GM18502 (cell line): ENCODE data around the gene SLC25A24.

Experiments
- ATAC-seq: cut with Tn5 transposase; IDR thresholded peaks from one replicate; pipeline ENCODE4 v1.9.1; 2021; ENCODE audit warnings: mild to moderate bottlenecking; ENCODE audit not compliant: unreplicated experiment, poor library complexity

SLC25A24 gene

GRCh38 chr1:108109295-108109973 lies 90.7 kb downstream of the SLC25A24 start:
- ATAC-seq, result no peak

GRCh38 chr1:108108119-108108518 lies 92.0 kb downstream of the SLC25A24 start:
- no peak for ATAC-seq

DNA sequence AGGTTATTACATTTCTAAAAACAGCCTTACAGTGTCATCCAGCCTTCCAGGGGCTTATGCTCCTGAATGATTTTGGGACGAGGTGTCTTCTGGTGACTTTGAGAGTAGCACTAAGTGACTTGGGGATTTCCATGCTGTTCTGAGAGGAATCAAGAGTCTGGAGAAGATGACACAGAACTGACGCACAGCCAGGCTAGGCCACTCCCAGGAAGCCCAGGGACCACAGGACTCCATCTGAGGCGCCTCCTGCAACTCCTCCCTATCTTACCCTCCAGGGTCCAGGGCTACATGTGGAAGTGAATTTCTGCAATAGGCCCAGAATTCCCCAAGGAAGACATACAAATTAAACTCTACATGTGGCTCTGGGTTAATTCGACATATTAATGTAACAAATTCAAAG lies 92.5 kb downstream of the SLC25A24 start:
- peak; percentile 57 for ATAC-seq

DNA sequence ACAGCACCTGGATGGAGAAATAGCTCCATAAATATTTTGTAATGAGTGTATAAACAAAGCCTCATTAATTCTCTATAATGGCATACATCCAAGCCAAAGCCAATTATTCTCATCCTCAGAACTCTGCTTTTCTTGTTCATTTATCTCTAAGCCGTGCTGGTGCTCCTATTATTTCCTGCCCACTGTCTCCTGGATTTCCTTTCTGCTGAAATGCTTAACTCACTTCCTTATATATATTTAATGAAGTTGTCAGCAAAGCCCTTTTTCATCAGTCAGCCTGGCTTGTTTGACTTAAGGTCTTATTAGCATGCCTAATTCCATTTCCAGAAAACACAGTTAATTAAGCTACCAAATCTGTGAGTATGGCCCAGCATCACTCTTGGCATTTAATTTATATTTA lies 93.4 kb downstream of the SLC25A24 start:
- ATAC-seq, result no peak

GRCh38 chr1:108100148-108100547 lies 100.0 kb downstream of the SLC25A24 start:
- no peak for ATAC-seq

- ATAC-seq, result no peak
Observed at GRCh38 chr1:108097018-108097417, 103.1 kb downstream of the SLC25A24 start.

DNA sequence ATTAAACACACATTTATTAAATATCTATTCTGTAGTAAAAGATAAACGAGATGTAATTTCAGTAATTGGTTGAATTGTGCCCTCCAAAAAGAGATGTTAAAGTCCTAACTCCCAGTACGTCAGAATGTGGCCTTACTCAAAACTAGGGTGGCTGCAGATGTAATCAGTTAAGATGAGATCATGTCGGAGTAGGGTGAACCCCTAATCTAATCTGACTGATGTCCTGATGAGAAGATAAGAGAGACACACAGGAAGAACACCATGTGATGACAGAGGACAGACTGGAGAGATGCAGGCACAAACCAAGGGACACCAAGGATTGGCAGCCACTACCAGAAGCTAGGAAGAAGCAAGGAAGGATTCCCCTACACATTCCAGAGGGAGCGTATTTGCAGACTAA lies 104.1 kb downstream of the SLC25A24 start:
- no peak for ATAC-seq

DNA sequence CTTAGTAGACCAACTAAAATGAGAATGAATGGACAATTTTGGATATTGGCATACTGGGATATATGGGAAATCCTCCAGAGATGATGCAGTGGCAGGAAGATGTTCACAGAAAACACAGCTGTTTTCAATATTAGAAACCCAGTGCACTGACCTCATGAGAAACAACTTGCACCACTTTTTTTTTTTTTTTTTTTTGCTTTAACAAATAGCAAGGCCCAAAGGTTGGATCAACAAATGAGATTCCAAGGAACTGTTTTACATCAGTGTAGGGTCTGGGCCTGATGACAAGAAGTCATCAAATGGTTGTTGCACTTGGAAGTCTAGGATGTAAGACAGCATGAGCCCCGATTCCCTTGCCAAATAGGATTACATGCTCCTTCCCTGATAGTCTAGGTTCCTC lies 110.7 kb downstream of the SLC25A24 start:
- ATAC-seq, result no peak

DNA sequence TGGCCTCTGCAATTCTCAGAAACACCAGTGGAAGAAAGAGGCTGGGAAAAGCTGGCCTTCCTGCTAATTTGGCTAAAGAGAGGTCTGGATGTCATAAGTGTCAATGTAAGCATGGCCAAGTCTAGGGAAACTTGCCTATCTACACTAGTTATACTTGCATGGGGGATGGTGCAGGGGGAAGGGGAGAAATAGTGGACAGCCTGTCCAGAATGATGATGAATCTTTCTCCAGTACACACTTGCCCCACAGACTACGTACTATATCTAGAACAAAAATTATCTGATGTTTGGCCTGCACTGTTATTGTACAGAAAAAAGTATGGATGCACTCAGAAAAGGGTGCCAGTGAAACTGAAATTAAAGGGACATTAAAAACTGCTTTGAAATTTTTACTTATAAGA lies 114.5 kb downstream of the SLC25A24 start:
- no peak for ATAC-seq

DNA sequence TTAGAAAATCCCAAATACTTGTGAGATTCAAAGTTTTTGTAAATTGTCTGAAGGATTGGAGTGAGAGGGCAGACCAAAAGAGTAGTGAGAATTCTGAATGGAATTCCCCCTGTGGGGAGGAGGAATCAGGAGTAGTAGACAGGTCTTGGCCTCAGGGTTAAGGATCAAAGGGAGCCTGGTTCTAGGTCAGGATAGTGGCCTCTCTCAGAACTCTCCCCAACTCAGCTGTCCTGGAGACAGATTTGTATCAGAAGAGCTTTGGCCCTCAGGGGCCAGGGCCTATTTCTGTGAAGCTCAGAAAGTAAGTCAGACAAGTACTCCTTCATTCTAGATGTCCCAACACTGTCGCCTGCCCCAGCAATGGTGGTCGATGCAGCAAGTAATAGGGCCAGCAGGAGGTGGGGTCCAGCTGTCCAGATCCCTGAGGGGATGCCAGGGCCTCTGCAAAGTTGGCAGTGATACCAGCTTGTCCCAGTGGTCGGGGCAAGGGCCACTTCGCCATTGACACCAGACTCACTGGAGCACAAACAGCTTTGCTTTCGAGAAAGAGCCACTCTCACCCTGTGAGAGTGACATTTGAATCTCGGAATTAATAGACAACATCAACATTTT lies 115.2 kb downstream of the SLC25A24 start:
- no peak for ATAC-seq
